Peyer's patch (tissue), 4 donors: ENCODE data around the gene LRBA. TPM values are rescaled to one million over a fixed set of nuclear protein-coding genes. Genes with fewer than 3 reads are reported as not detected.

ENCODE experiments used
- DNase-seq, 3 donors: peaks; one replicate each; pipeline ENCODE4 v3.0.0-alpha.2; 2017 to 2019
- H3K27ac ChIP-seq, 4 donors: fragments of 200-600 bp; sonication (generic); one replicate each; pipeline ENCODE4 v1.5.1; 2016 to 2019
- H3K27me3 ChIP-seq, 2 donors: fragments of 200-600 bp; sonication (generic); one replicate each; pipeline ENCODE4 v1.5.1; 2019
- H3K36me3 ChIP-seq, 3 donors: fragments of 200-600 bp; sonication (generic); one replicate each; pipeline ENCODE4 v1.5.1; 2016 to 2019
- H3K4me1 ChIP-seq, 4 donors: fragments of 200-600 bp; sonication (generic); one replicate each; pipeline ENCODE4 v1.5.1; 2016 to 2019
- H3K4me3 ChIP-seq, 4 donors: fragments of 200-600 bp; sonication (generic); 1 replicate in 3 of 4; 2 replicates in 1 of 4; pipeline ENCODE4 v1.5.1; 2016 to 2019; ENCODE audit warnings: mild to moderate bottlenecking in 1 of 4
- H3K9me3 ChIP-seq, 4 donors: fragments of 200-600 bp; sonication (generic); one replicate each; pipeline ENCODE4 v1.5.1; 2016 to 2019; ENCODE audit warnings: mild to moderate bottlenecking in 1 of 4
- POLR2A ChIP-seq, 2 donors: fragments of 450-650 bp; IDR thresholded peaks; one replicate each; pipeline ENCODE4 v1.5.1; 2017; ENCODE audit warnings: antibody characterized with exemption in 2 of 2, mild to moderate bottlenecking in 2 of 2, moderate library complexity in 2 of 2
- total RNA-seq, 4 donors: library from RNA; depleted of rRNA; stranded (reverse); fragments of >200 nt; gene quantifications; one replicate each; pipeline ENCODE4 v1.1.0, GENCODE V29; 2016
- TF ChIP-seq, protein P1 (sequence below), 6 experiments: fragments of 450-650 bp in 4 of 6; fragments of 200-600 bp in 2 of 6; sonication (generic) in 1 of 6; IDR thresholded peaks; one replicate each; pipeline ENCODE4 v1.5.1; 2017 to 2019; ENCODE audit warnings: antibody characterized with exemption in 6 of 6, mild to moderate bottlenecking in 3 of 6, moderate library complexity in 1 of 6

Gene LRBA
- total RNA-seq, 4 donors from 2014 or later: 71.5 to 120 (median 91.7) TPM

DNA sequence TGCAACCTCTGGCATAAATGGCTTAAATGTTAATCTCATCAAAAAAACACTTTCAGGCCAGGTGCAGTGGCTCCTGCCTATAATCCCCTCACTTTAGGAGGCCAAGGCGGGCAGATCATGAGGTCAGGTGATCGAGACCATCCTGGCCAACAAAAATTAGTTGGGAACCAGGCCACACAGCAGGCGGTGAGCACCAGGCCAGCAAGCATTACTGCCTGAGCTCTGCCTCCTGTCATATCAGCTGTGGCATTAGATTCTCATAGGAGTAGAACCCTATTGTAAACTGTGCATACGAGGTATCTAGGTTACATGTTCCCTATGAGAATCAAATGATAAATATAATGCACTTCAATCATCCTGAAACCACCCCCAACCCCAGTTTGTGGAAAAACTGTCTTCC, 125.8 kb downstream of the LRBA start:
- no peaks in the 10 kb centered on the region for H3K27me3 ChIP-seq
- no peak for DNase-seq
- H3K4me1 ChIP-seq: no peaks in the 10 kb centered on the region
- H3K4me3 ChIP-seq: no peak overlapping the region
- H3K27ac ChIP-seq: no peak overlapping the region
- H3K36me3 ChIP-seq: peaks cover 0 to 7% (median 0%) of the 10 kb centered on the region in 3 donors
- no peaks in the 10 kb centered on the region for H3K9me3 ChIP-seq
- TF ChIP-seq POLR2A (IDR thresholded peaks at IDR 0.05): no peak
- TF ChIP-seq, protein P1, sequence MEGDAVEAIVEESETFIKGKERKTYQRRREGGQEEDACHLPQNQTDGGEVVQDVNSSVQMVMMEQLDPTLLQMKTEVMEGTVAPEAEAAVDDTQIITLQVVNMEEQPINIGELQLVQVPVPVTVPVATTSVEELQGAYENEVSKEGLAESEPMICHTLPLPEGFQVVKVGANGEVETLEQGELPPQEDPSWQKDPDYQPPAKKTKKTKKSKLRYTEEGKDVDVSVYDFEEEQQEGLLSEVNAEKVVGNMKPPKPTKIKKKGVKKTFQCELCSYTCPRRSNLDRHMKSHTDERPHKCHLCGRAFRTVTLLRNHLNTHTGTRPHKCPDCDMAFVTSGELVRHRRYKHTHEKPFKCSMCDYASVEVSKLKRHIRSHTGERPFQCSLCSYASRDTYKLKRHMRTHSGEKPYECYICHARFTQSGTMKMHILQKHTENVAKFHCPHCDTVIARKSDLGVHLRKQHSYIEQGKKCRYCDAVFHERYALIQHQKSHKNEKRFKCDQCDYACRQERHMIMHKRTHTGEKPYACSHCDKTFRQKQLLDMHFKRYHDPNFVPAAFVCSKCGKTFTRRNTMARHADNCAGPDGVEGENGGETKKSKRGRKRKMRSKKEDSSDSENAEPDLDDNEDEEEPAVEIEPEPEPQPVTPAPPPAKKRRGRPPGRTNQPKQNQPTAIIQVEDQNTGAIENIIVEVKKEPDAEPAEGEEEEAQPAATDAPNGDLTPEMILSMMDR (IDR thresholded peaks at IDR 0.05): no peak

DNA sequence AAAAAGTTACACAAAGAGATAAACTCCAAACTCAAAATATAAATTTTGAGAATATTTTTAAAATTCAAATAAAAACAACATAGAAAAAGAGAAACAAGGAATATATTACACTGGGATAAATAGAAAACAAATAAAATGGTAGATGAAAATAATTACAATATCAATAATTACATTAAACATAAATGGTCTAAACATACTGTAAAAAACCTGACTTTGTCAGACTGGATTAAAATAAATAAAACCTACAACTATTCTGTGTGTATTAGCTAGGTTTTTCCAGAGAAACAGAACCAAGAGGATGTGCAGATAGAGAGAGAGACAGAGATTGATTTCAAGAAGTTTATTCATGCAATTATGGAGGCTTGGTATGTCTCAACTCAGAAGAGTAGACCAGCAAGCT, 126.5 kb downstream of the LRBA start:
- TF ChIP-seq POLR2A (IDR thresholded peaks at IDR 0.05): no peak
- TF ChIP-seq, protein P1 (IDR thresholded peaks at IDR 0.05): no peak

DNA sequence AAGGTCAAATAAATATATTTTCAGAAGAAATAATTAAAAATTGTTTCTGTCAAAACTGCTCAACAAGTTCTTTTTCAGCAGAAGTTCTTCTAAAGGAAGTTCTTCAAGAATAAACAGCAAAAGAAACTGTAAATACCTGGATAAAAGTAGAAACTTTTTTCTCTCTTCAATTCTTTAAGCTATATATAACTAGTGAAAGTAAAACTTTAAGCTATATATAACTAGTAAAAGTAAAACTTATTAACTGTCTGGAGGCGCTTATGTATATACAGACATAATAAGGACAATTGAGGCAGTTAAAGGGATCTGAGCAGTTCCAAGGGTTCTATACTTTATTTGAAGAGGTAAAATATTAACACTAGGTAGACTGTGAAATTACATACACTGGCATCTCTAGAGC, 126.9 kb downstream of the LRBA start:
- Histone ChIP-seq H3K4me3 (no peak overlapping the region), H3K4me1 (no peaks in the 10 kb centered on the region)

More for the DNA sequence above, 126.5 kb downstream of the LRBA start:
- Histone ChIP-seq H3K27me3 (no peaks in the 10 kb centered on the region), H3K9me3 (no peaks in the 10 kb centered on the region), H3K27ac (no peak overlapping the region), H3K4me1 (no peaks in the 10 kb centered on the region), H3K4me3 (no peak overlapping the region), H3K36me3 (peaks cover 0 to 6% (median 0%) of the 10 kb centered on the region in 3 donors)
- no peak for DNase-seq

DNA sequence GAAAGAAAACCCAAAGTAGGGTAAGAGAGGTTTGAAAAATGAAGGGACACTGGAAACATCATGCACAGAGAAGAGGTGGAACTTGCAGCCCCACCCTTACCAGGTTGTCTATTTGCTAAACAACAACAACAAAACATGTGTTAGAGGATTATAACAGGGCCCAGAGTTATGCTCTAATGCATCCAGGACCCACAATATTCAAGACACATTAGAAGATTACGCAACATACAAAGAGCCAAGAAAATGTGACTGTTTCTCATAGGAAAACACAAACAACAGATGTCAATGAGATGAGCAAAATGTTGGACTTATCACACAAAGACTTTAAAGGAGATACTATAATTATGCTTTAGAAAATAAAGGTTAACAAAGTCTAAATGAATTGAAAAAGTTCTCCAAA, 128.5 kb downstream of the LRBA start:
- H3K27ac ChIP-seq: no peak overlapping the region
- H3K9me3 ChIP-seq: no peaks in the 10 kb centered on the region
- no peaks in the 10 kb centered on the region for H3K27me3 ChIP-seq
- H3K4me3 ChIP-seq: no peak overlapping the region
- no peaks in the 10 kb centered on the region for H3K4me1 ChIP-seq
- no peak for DNase-seq
- TF ChIP-seq, protein P1 (IDR thresholded peaks at IDR 0.05): no peak
- no peaks in the 10 kb centered on the region for H3K36me3 ChIP-seq

More for the DNA sequence above, 126.9 kb downstream of the LRBA start:
- no peak for DNase-seq
- no peaks in the 10 kb centered on the region for H3K27me3 ChIP-seq
- no peak overlapping the region for H3K27ac ChIP-seq
- TF ChIP-seq, protein P1 (IDR thresholded peaks at IDR 0.05): no peak
- no peak for TF ChIP-seq POLR2A (IDR thresholded peaks at IDR 0.05)
- H3K9me3 ChIP-seq: no peaks in the 10 kb centered on the region
- peaks cover 0 to 2% (median 0%) of the 10 kb centered on the region in 3 donors for H3K36me3 ChIP-seq

DNA sequence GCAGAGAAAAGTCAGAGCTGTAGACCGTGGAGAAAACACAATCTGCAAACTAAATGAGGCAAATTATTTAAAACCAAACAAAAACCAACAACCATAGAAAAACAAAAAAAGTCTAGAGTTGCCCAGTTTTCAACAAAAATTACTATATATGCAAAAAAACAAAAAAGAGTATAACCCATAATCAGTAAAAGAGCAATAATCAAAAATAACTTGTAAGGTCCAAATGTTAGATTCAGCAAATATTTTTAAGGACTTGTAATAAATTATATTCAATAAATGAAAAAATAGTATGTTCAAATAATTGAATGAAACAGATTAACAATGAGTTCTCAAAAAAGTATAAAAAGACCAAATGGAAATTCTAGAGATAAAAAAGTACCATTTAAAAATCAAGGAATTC, 130.5 kb downstream of the LRBA start:
- H3K9me3 ChIP-seq: no peaks in the 10 kb centered on the region
- H3K4me3 ChIP-seq: no peak overlapping the region
- no peak for DNase-seq
- no peaks in the 10 kb centered on the region for H3K4me1 ChIP-seq
- peaks cover 0 to 9% (median 0%) of the 10 kb centered on the region in 3 donors for H3K36me3 ChIP-seq
- TF ChIP-seq, protein P1 (IDR thresholded peaks at IDR 0.05): no peak
- TF ChIP-seq POLR2A (IDR thresholded peaks at IDR 0.05): no peak
- no peaks in the 10 kb centered on the region for H3K27me3 ChIP-seq
- H3K27ac ChIP-seq: no peak overlapping the region

DNA sequence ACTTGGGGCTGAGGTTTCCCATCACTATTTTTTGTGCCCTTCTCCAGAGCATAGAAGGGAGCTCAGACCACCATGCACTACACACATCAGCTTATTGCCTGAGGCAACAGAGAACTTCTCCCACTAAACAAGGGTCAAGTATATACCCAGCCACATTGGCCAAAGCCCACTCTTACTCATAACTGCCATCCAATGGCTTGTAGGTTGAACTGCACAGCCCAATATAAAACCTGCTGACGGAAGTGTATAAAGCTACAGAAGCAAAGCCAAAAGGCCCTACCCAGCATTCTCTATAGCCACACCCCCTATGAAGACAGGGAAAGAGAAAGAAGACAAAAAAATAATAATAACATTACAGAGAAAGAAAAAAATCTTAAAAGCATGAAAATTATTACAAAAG, 139.7 kb downstream of the LRBA start:
- Histone ChIP-seq H3K4me3 (no peak overlapping the region), H3K4me1 (no peaks in the 10 kb centered on the region), H3K9me3 (no peaks in the 10 kb centered on the region), H3K27ac (no peak overlapping the region), H3K36me3 (peaks cover 0 to 15% (median 0%) of the 10 kb centered on the region in 3 donors), H3K27me3 (no peaks in the 10 kb centered on the region)
- DNase-seq: no peak
- no peak for TF ChIP-seq POLR2A (IDR thresholded peaks at IDR 0.05)
- TF ChIP-seq, protein P1 (IDR thresholded peaks at IDR 0.05): no peak
